GM13977 (cell line): ENCODE measurements around the gene SMYD3.

Experiments used
- DNase-seq: peaks from one replicate; pipeline ENCODE4 v3.0.0; 2012; ENCODE audit warnings: low spot score
- in situ Hi-C: fragments of 300-500 bp; cut with MboI; formaldehyde crosslinking; loops from one replicate; pipeline ENCODE4 v1.12.0; 2022; ENCODE audit warnings: low sequenced_read_pairs, low pct_unique_long_range_greater_than_20kb, mixed read lengths, inconsistent platforms; ENCODE audit not compliant: unreplicated experiment
- TF ChIP-seq, protein P1 (sequence below): IDR thresholded peaks from 2 replicates; pipeline ENCODE4 v1.5.1; 2012; ENCODE audit warnings: mild to moderate bottlenecking, control low read depth; ENCODE audit not compliant: insufficient read depth; ENCODE audit errors: extremely low read depth, missing control alignments

SMYD3 gene

DNA sequence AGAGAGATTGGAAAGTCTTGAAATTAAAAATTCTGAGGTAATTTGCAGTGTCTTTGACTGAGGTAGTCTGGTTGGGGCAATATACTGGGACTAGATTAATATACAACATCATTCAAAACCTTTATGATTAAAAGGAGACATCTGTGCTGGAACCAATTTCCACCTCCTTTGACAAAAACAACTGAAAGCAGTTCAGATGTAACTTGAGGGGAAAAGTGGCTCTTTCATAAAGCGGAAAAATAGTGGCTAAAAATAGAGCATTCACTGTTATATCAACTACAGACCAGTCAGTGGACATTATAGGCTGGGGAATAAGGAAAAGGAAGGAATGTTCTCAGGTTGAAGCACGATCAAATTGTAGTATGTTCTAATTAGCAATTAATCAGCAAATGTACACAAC is 635.9 kb downstream of the SMYD3 start:
- in situ Hi-C loops: no loop called here
- no peak for DNase-seq
- TF ChIP-seq, protein P1, sequence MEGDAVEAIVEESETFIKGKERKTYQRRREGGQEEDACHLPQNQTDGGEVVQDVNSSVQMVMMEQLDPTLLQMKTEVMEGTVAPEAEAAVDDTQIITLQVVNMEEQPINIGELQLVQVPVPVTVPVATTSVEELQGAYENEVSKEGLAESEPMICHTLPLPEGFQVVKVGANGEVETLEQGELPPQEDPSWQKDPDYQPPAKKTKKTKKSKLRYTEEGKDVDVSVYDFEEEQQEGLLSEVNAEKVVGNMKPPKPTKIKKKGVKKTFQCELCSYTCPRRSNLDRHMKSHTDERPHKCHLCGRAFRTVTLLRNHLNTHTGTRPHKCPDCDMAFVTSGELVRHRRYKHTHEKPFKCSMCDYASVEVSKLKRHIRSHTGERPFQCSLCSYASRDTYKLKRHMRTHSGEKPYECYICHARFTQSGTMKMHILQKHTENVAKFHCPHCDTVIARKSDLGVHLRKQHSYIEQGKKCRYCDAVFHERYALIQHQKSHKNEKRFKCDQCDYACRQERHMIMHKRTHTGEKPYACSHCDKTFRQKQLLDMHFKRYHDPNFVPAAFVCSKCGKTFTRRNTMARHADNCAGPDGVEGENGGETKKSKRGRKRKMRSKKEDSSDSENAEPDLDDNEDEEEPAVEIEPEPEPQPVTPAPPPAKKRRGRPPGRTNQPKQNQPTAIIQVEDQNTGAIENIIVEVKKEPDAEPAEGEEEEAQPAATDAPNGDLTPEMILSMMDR: no peak

DNA sequence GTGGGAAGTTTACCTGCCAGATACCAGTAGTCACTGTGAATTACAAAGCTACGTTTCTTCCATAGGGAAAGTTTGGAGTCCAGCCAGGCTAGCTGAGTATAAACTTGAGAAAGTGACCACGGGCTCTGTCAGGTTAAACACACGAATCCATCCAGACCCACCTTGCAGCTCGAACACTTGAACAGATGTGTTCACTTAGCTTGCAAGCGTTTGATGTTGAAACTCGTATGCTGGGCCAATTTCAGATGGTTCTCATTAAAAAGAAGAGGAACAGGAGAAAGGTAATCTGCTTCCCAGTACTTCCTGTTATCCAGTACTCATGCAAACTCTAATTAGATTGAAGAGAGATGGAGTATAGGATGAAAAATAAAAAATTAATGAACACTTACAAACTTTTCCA is 636.4 kb downstream of the SMYD3 start:
- DNase-seq: no peak
- in situ Hi-C loops: no loop called here
- TF ChIP-seq, protein P1: no peak

DNA sequence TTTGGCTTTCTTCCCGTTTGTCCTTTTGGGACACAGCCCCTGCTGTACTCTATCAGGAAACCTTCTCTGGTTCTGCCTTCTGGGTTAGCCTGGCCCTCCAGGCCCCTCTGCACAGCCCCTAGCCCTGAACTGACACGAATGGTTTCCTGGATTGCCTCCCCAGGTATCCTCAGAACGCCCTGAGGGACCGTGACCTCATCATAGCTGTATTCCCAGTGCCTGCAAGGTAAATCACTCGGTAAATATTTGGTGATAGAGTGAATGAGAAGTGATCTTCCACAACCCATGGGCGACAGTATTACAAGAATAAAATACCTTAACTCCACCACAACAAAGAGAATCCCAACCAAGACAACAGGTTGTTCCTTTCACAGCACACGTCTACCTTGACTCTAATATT is 637.2 kb downstream of the SMYD3 start:
- TF ChIP-seq, protein P1: no peak

DNA sequence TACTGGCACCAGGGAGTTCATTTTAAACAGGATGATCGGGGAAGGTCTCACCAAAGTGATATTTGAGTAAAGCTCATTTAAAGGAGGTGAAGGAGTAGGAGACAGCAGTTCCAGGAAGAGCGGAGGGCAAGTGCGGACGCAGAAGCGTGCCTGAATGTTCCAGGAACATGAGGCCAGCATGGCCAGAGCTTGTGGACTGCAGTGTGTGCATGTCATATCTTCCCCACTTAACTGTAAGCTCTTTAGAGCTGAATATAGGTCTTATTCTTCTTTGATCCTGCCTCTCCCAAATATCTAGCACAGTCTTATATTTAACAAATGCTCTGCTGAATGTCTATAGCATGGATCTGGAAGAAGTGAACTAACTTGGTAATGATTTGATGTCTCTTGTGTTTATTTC is 639.3 kb downstream of the SMYD3 start:
- DNase-seq: no peak
- in situ Hi-C loops: no loop called here
- TF ChIP-seq, protein P1: no peak

More for the DNA sequence above, 637.2 kb downstream of the SMYD3 start:
- in situ Hi-C loops: no loop called here
- DNase-seq: no peak

DNA sequence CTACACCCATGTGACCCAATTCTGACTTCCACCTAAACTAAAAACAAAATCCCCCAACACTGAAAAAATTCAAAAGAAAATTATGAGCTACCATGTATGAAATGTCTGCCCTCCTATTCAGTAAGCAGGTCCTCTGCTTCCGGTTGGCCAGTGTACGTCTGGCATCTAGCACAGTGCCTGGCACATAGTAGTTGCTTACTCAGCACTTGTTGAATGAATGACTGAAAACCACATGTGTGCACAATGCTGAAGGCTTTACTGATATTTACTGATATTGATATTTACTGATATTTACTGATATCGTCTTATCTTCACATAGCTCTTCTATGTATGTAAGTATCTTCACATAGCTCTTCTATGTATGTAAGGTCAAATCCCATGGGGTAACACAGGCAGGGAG is 642.2 kb downstream of the SMYD3 start:
- TF ChIP-seq, protein P1: no peak
- in situ Hi-C loops: no loop called here
- no peak for DNase-seq

DNA sequence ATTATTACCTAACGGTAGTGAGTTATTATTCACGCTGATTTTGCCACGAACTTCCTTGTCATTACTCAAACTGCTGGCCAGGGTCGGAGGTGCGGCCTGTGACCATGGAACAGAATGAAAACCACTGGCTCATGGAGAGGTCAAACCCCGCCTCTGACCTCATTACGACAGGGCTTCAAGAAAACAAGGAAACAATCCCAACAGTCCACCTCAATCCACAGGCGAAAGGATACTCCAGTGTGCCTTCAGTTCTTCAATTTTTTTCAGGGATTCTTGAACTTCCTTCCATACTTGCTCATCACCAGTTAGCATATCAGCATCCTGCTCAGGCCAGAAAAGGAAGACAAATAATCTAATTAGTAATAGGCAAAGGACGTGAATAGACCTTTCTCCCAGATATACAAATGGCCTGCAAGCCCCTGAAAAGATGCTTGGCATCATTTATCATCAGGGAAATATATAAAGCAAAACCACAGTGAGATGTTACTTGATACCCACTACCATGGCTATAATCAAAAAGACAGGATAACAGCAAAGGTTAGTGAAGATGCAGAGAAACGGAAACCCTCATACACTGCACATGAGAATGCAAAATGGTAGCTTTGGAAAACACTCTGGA is 643.4 kb downstream of the SMYD3 start:
- in situ Hi-C loops: no loop called here
- TF ChIP-seq, protein P1: no peak
- DNase-seq: no peak
